K562 (cell line): ENCODE measurements around the gene IDI2. TPM values are rescaled to one million over a fixed set of nuclear protein-coding genes. Genes with fewer than 3 reads are reported as not detected.
A peak's percentile ranks its signal among the peaks of the same experiment; 100 is the strongest.

Experiments
- HDAC1 ChIP-seq, 2 experiments: fragments of 450-650 bp; IDR thresholded peaks; 2 replicates each; pipeline ENCODE4 v1.6.1; 2016 to 2017; ENCODE audit warnings: inconsistent platforms in 1 of 2, mild to moderate bottlenecking in 1 of 2, moderate library complexity in 1 of 2
- NELFE ChIP-seq: IDR thresholded peaks from 2 replicates; pipeline ENCODE4 v1.6.1; 2011; ENCODE audit warnings: mild to moderate bottlenecking; ENCODE audit not compliant: insufficient read depth, insufficient read length
- RAD21 ChIP-seq, 2 experiments: fragments of 250-450 bp in 1 of 2; fragments of 450-650 bp in 1 of 2; sonication (Bioruptor Pico) in 1 of 2; formaldehyde crosslinking in 1 of 2; IDR thresholded peaks in 1 of 2; conservative IDR thresholded peaks in 1 of 2; 2 replicates each; pipeline versions ENCODE4 v1.4.0 to v1.8.0; 2020 to 2022; ENCODE audit warnings: mild to moderate bottlenecking in 2 of 2, moderate library complexity in 1 of 2
- RBM15 ChIP-seq: fragments of 200-400 bp; formaldehyde crosslinking; IDR thresholded peaks from 2 replicates; pipeline ENCODE4 v1.6.1; 2018; ENCODE audit warnings: mild to moderate bottlenecking, low read length, moderate library complexity; ENCODE audit not compliant: insufficient read depth
- RBM22 ChIP-seq: fragments of 200-400 bp; formaldehyde crosslinking; IDR thresholded peaks from 2 replicates; pipeline ENCODE4 v1.6.1; 2018; ENCODE audit warnings: low read length, low read depth; ENCODE audit not compliant: poor library complexity, severe bottlenecking
- SIN3B ChIP-seq: fragments of 450-650 bp; IDR thresholded peaks from 2 replicates; pipeline ENCODE4 v1.6.1; 2017; ENCODE audit warnings: low read depth, mild to moderate bottlenecking, moderate library complexity
- SMAD3 ChIP-seq: fragments of 450-650 bp; formaldehyde crosslinking; conservative IDR thresholded peaks from 2 replicates; pipeline ENCODE4 v1.4.0; 2020; ENCODE audit warnings: mild to moderate bottlenecking
- SOX6 ChIP-seq: fragments of 450-650 bp; IDR thresholded peaks from 2 replicates; pipeline ENCODE4 v1.6.1; 2014; ENCODE audit warnings: mild to moderate bottlenecking
- TCF3 ChIP-seq: sonication (generic); formaldehyde crosslinking; IDR thresholded peaks from 2 replicates; pipeline ENCODE4 v1.4.0; 2020; ENCODE audit warnings: mild to moderate bottlenecking, missing genetic modification reagents
- ZBTB40 ChIP-seq, 2 experiments: fragments of 450-650 bp in 1 of 2; sonication (generic) in 1 of 2; formaldehyde crosslinking in 1 of 2; IDR thresholded peaks; 2 replicates each; pipeline versions ENCODE4 v1.7.1 to v1.9.0; 2016 to 2022; ENCODE audit warnings: inconsistent platforms in 1 of 2, mild to moderate bottlenecking in 1 of 2, missing genetic modification reagents in 1 of 2
- ZKSCAN8 ChIP-seq: fragments of 200-800 bp; sonication (Bioruptor generic); IDR thresholded peaks from 2 replicates; pipeline ENCODE4 v1.6.1; 2016; ENCODE audit warnings: missing genetic modification characterization, missing compliant biosample characterization
- ZNF133 ChIP-seq: fragments of 250-450 bp; sonication (Bioruptor Pico); IDR thresholded peaks from 2 replicates; pipeline ENCODE4 v1.4.0; 2020; ENCODE audit warnings: mild to moderate bottlenecking
- ZNF282 ChIP-seq: sonication (generic); formaldehyde crosslinking; IDR thresholded peaks from 2 replicates; pipeline ENCODE4 v1.8.1; 2023; ENCODE audit warnings: missing genetic modification reagents
- ZNF79 ChIP-seq: fragments of 250-450 bp; sonication (Bioruptor Pico); IDR thresholded peaks from 2 replicates; pipeline ENCODE4 v1.4.0; 2020; ENCODE audit warnings: low read depth, mild to moderate bottlenecking, moderate library complexity
- polyA plus RNA-seq, 8 experiments: library from polyadenylated mRNA; depleted of rRNA in 4 of 8; stranded (reverse) in 5 of 8; unstranded in 3 of 8; fragments of >200 nt; fragmentation: Nextera tagmentation in 2 of 8; fragmentation: Illumina TruSeq in 1 of 8; extraction: Ambion mirVana in 2 of 8; extraction: Trizol in 1 of 8; gene quantifications; 2 replicates each; pipeline versions ENCODE4 v1.2.1 to v1.2.3, GENCODE V29; 2011 to 2014; ENCODE audit warnings: inconsistent platforms in 1 of 8, missing spikeins in 1 of 8
- total RNA-seq, 7 experiments: library from RNA; depleted of rRNA in 6 of 7; stranded (reverse); fragments of >200 nt in 6 of 7; fragmentation: Illumina TruSeq in 2 of 7; extraction: Trizol in 2 of 7; gene quantifications; 2 replicates each; pipeline versions ENCODE4 v1.2.1 to v1.2.3, GENCODE V29; 2011 to 2021; ENCODE audit warnings: low replicate concordance in 1 of 7
- TF ChIP-seq, protein P1 (sequence below): fragments of 450-650 bp; IDR thresholded peaks from 2 replicates; pipeline ENCODE4 v1.6.1; 2016; ENCODE audit warnings: mild to moderate bottlenecking

IDI2 gene
- total and polyA plus RNA-seq, 9 of the 15 experiments (the other 6 are each of a cell fraction or from before 2014, with no cell fraction given), result not detected

GRCh38 chr10:1048732-1049424, 23.2 kb upstream of the IDI2 start, which contains the start of gene IDI1 (continued):
- TF ChIP-seq ZBTB40 (IDR thresholded peaks at IDR 0.05) (peak; percentile 88), ZBTB40 (CRISPR knock-in tag; IDR thresholded peaks at IDR 0.05) (no peak), SMAD3 (CRISPR knock-in tag) (no peak), ZNF282 (0 out of 2 replicates have a peak, but pooled peaks have one; percentile 51), SIN3B (peak; percentile 29; the same call in 1 of the 2 replicates), ZKSCAN8 (CRISPR knock-in tag) (no peak), RAD21 (CRISPR knock-in tag; conservative IDR thresholded peaks at IDR 0.05 in 1 of 2, IDR thresholded peaks at IDR 0.05 in 1 of 2) (0 out of 4 replicates have a peak, but pooled peaks of 1 of the 2 experiments have one; percentile 8), HDAC1 (IDR thresholded peaks at IDR 0.05) (peak in 1 of 2 experiments; percentile 59; a peak in 2 of 4 replicates), SOX6 (peak; percentile 34; the same call in 1 of the 2 replicates), NELFE (no peak), RBM15 (no peak), TCF3 (CRISPR knock-in tag) (peak; percentile 14; the same call in 1 of the 2 replicates), ZNF79 (no peak), ZNF133 (CRISPR knock-in tag) (no peak), RBM22 (peak; percentile 67)
- TF ChIP-seq, protein P1, sequence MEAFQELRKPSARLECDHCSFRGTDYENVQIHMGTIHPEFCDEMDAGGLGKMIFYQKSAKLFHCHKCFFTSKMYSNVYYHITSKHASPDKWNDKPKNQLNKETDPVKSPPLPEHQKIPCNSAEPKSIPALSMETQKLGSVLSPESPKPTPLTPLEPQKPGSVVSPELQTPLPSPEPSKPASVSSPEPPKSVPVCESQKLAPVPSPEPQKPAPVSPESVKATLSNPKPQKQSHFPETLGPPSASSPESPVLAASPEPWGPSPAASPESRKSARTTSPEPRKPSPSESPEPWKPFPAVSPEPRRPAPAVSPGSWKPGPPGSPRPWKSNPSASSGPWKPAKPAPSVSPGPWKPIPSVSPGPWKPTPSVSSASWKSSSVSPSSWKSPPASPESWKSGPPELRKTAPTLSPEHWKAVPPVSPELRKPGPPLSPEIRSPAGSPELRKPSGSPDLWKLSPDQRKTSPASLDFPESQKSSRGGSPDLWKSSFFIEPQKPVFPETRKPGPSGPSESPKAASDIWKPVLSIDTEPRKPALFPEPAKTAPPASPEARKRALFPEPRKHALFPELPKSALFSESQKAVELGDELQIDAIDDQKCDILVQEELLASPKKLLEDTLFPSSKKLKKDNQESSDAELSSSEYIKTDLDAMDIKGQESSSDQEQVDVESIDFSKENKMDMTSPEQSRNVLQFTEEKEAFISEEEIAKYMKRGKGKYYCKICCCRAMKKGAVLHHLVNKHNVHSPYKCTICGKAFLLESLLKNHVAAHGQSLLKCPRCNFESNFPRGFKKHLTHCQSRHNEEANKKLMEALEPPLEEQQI, result no peak
